T47D (cell line): ENCODE data around the gene CA9.
A peak's percentile ranks its signal among the peaks of the same experiment; 100 is the strongest.

Experiments used
- DNase-seq, 2 experiments: peaks; one replicate each; pipeline versions ENCODE4 v3.0.0 to v3.0.0-alpha.2; 2011 to 2012; ENCODE audit warnings: low read depth in 1 of 2, low spot score in 1 of 2
- JUND ChIP-seq: IDR thresholded peaks from 2 replicates; pipeline ENCODE4 v1.6.1; 2012; ENCODE audit warnings: low read depth
- in situ Hi-C: cut with HindIII; loops from 2 replicates; pipeline ENCODE4 v1.10.0; 2016; ENCODE audit warnings: low sequenced_read_pairs, low pct_unique_long_range_greater_than_20kb

The CA9 gene

DNA sequence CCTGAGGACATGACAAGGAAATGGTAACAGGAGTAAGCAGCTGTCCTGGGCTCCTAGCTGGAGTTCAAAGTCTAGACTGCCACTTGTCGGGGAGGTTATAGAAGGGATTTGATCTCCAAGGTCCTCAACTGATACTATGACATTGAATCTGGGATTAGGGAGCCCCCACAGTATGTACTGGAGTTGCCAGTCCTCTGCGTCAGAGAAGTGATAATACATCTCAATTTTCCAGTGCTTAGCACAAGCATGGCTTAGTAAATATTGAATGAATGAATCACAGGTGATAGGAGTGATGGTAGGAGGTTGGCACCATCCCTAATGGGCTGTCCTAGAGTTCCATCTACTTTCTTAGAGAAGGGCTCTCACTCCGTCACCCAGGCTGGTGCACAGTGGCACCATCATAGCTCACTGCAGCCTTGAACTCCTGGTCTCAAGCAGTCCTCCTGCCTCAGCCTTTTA, 22.2 kb downstream of the CA9 start:
- DNase-seq: no peak
- no peak for TF ChIP-seq JUND
- in situ Hi-C loops: no loop called here

DNA sequence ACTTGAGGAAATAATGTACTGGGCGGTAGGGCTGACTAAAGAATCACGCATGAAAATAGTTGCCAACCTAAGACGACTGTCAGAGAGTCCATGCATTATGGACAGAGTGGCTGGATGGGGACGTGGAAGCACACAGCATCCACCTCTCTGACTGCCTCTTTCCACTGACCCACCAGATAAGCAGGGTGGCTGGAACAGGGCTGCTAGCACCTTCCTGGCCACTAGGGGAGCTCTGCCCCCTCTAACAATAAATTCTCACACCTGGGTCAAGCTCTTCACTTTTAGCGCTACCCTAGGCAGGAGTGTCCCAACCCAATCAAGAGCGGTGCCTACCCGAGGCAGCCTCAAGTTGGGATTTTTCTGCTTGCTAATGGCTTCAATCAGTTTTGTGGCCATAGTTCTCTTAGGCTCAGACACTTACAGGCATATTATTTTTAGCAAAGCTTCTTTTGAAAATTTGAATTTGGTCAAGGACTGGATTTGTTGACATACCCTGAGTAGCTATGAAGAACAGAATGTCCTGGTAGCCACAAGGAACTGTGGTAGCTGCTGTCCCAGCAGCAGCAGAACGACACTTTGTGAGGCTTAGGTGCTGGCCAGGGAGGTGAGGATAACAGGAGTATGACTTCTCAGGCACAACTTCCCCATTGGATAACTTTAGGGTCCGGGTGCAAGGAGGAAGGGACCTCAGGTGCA, 22.9 kb downstream of the CA9 start:
- DNase-seq: peak; percentile 39 to 63
- no peak for TF ChIP-seq JUND
- in situ Hi-C loops: no loop called here

DNA sequence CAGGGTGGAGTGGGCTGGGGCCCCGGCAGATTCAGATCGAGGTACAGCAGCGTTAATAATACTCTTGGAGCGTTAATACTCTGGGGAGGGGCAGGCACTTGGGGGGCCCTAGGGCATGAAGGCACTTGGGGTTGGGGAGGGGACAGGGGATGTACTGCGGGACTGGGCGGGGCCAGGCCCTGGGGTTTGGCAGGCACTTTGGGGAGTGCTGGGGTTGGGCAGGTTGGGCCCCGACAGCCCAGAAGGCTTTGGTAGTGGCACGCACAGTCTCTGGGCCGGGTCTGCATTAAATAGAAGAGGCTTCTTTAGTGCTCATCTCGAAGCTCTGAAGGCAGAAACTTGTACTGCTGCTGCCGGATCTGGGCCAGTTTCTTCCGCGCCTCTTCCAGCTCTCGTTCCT, 23.8 kb downstream of the CA9 start:
- in situ Hi-C loops: no loop called here
- no peak for TF ChIP-seq JUND
- no peak for DNase-seq

DNA sequence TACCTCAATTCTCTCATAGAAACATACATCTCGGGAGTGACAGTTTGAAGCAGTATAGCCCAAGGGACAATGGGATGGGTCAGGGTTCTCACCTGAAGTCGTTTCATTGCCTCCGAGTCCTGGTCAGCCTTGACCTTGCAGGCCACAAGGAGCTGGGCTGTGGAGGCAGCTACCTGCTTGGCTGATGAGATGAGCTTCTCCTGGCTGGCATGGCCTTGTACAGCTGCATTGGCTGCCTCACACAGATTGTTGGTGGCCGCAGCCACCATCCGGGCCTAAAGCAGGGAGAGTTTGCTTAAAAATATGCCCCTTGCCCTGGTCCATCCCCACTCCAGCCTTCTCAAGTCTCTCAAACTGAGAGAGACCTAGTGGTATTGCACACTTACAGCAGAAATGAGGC, 24.5 kb downstream of the CA9 start:
- in situ Hi-C loops: no loop called here
- TF ChIP-seq JUND: no peak
- no peak for DNase-seq

DNA sequence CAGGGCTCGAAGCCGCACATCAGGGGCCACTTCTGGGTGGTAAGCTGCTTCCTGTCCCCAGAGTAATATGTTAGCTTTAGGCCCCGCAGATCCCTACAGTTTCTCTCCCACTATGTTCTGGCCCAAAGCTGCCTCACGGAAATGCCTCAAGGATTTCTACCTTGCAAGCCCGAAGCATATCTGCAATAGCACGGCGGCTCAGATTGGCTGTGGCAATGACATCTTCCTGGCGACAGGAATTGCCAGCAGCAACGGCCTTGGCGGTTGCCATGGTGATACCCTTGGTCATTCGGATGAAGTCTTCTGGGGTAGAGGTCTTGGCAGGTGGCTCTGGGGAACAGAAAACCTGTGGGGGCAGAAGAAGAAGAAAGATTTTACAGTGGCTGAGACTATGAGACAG, 26.3 kb downstream of the CA9 start:
- DNase-seq: no peak
- in situ Hi-C loops: no loop called here
- no peak for TF ChIP-seq JUND

DNA sequence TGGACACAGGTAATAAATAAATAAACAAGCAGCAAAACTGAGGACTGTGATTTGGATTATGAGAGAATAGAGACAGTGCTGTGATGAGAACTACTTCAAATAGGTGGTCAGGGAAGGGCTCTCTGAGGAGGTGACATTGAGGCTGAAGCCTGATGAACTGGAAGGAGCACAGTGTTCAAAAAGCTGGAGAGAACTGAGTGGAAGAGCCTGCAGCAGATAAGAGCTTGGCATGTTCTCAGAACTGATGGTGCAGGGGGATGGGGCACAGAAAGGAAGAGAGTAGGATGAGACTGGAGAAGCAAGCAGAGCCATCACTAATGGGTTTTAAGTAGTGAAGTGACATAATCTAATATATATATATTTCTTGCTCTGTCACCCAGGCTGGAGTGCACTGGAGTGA, 27.2 kb downstream of the CA9 start:
- no peak for TF ChIP-seq JUND
- no peak for DNase-seq
- in situ Hi-C loops: no loop called here

DNA sequence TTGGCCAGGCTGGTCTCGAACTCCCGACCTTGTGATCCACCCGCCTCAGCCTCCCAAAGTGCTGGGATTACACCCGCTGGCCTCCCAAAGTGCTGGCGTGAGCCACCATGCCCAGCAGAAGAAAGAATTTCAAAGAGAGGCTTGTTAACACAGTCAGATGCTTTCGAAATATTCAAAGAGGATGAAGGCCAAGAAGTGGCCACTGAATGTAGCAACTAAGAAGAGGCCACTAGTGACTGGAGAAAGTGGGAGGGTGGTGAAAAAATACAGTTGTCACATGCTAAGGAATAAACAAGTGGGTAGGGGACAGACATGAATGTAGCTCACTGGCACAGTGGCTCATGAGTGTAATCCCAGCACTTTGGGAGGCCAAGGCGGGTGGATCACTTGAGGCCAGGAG, 29.0 kb downstream of the CA9 start:
- TF ChIP-seq JUND: no peak
- DNase-seq: no peak
- in situ Hi-C loops: no loop called here

DNA sequence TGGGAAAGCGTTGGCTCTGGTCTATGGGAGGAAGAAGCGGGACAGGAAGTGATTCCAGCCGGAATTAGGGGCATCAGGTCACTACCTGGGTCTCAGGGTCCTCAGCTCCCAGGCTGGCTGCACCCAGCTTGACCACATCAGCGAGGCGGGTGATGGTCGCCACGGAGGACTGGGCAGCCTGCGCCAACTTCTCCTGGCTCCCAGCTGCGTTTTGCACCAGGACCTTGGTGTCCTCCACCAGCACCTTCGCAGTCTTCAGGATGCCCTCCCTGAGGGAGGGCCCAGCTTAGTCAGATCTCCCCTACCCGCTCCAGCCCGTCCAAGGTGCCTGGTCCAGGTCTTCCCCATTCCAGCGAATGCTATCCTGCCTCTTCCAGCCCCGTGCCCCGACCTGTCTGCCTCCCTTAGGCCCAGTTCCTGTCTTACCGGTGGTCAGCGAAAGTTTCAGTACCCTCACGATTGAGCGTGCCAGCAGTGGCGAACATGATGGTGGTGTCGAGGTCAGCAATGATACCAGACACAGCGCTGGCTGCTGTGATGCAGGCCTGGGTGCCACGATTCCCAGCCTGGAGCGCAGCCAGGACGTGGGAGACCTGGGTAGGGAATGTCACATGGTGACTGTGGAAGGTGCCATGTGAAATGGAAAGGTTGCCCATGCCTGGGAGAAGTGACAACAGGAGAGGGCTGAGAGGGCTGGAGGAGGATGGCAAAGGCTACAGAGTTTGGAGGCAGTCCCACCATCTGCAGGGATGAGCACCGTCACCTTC, 30.4 kb downstream of the CA9 start:
- no peak for TF ChIP-seq JUND
- in situ Hi-C loops: no loop called here

DNA sequence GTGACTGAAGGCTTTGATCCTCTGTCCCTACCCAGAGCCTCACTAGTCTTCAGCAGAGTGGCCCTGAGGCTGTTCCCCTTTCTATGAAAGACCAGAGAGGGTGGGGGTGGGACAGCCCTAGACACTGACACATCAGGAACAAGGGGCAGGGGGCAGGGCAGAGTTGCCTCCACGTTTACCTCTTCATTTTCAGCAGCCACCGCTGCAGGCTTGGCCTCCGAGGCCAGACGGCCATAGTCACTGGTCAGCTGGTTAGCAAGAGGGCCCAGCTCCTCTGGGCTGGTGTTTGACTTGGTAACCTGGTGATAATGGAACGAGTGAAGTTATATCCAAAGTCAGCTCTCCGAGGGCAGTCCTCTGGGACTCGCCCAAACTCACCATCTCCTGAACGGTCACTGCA, 31.6 kb downstream of the CA9 start:
- in situ Hi-C loops: no loop called here
- TF ChIP-seq JUND: no peak
- no peak for DNase-seq

More for the DNA sequence above, 30.4 kb downstream of the CA9 start:
- no peak for DNase-seq

DNA sequence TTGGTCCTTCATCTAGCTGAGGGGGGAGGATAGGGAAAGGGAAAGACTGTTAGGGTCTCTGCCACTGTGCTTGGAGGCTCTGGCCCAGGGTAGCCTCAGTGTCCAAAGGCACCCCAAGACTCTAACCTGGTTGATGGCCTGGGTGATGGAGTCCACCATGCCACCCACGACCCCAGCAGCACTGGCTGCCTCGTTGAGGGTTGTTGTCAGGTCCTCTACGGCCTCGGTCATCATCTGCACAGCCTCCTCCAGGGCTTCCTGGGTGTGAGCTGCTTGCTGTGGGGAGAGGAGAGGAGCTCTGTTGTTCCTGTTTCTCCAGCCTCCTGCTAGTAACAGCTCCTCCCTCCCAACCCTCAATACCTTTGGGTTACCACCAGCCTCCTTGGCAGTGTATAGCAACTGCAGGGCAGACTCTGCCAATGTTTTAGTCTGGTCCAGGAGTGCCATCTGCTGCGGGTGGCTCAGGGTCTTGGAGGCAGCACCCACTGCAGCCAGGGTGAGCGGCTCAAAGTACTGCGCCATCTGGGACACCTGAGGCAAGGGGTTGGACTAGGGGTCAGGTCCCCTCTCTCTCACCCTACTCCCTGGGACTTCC, 32.2 kb downstream of the CA9 start:
- no peak for TF ChIP-seq JUND
- no peak for DNase-seq
- in situ Hi-C loops: no loop called here

DNA sequence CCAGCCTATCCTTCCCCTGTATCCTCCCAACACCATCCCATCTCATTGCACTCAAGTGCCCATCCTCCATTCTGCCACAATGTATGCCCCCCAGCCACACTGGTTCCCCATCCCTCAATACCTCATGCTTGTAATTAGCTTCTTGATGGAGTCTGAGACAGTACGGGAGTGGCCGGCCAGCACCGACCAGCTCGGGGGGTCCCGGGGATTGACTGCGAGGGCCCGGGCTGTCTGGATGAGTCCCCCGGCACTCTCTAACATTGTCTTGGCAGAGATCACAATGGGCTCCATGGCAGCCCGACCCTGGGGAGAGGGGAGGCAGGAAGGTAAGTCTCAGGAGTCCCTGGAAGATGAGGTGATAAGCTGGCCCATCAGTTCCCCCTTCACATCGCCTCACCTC, 33.2 kb downstream of the CA9 start:
- DNase-seq: no peak
- in situ Hi-C loops: no loop called here
- TF ChIP-seq JUND: no peak

DNA sequence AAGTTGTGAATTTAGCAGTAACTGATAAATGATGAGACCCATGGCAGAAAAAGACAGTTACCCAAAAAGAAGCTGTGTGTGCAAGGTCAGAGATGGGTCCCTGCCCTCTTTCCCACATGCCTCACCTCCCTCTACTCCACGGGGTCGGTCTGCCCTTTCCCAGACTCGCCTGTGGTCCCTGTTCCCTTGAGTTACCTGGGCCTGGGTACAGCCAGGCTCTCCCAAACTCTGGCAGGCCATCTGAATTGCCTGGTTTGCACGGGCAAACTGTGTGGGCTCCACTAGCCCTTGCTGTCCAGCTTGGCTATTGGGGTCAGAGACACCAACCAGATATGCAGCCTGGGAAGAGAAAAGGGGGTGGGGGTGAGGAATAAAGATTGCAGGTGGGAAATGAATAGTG, 34.4 kb downstream of the CA9 start:
- no peak for TF ChIP-seq JUND
- in situ Hi-C loops: no loop called here
- DNase-seq: no peak

DNA sequence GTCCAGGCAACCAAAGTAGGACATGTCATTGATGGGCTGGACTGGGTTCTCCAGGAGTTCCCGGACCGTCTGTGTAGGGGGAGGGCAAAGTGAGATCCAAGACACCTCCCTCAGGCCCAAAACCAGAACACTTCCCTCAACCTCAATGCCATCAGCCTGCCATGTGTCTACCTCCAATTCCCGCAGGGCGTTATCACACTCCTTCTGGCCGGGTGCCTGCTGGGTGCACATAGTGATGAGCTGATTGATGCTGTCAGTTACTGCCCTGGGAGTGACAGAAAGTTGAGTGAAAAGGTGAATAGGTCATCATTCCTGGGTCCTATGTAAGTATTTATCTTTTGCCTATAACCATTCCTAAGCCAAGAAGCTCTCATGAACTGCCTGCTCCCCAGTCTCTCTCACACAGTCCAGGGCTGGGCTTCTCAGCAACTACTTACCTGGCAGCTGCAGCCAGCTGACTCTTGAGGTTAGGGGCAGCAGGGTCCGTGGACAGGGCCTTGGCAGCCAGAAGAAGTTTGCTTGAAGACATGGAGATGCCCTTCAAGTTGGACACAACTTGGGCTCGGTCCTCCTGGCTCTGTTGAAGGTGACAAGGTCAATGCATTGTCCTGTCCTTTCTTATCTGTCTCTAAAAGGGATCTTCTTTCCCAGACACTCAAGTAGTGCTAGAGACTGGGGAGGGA, 37.2 kb downstream of the CA9 start:
- no peak for TF ChIP-seq JUND
- in situ Hi-C loops: no loop called here
- DNase-seq: no peak
